Esophagus muscularis mucosa (tissue), 2 donors: ENCODE results near the gene SLC35G6.

Experiments
- EP300 ChIP-seq: sonication (generic); formaldehyde crosslinking; IDR thresholded peaks from one replicate; pipeline ENCODE4 v1.6.1; 2017; ENCODE audit warnings: antibody characterized with exemption
- POLR2A ChIP-seq: fragments of 450-650 bp; IDR thresholded peaks from one replicate; pipeline ENCODE4 v1.6.1; 2017; ENCODE audit warnings: antibody characterized with exemption, moderate library complexity, mild to moderate bottlenecking, low read depth

- TF ChIP-seq EP300 (no peak), POLR2A (no peak)
Measured at GRCh38 chr17:7508846-7509245, 27.6 kb downstream of the SLC35G6 start.
